K562 (cell line): ENCODE data around the gene HSPB2. TPM values are rescaled to one million over a fixed set of nuclear protein-coding genes. Genes with fewer than 3 reads are reported as not detected.

ENCODE experiments used
- ATF6 ChIP-seq: sonication (generic); formaldehyde crosslinking; IDR thresholded peaks from 2 replicates; pipeline ENCODE4 v1.4.0; 2020; ENCODE audit warnings: mild to moderate bottlenecking, missing genetic modification reagents
- CBX2 ChIP-seq: fragments of 200-600 bp; sonication (generic); IDR thresholded peaks from one replicate; pipeline ENCODE4 v1.6.1; 2012; ENCODE audit warnings: mild to moderate bottlenecking, low read length, inconsistent platforms; ENCODE audit not compliant: insufficient read depth, poor library complexity, severe bottlenecking
- CGGBP1 ChIP-seq: fragments of 250-450 bp; sonication (Bioruptor Pico); IDR thresholded peaks from 2 replicates; pipeline ENCODE4 v1.9.0; 2021; ENCODE audit warnings: mild to moderate bottlenecking
- CHCHD3 ChIP-seq: fragments of 250-450 bp; sonication (Bioruptor Pico); IDR thresholded peaks from 2 replicates; pipeline ENCODE4 v2.1.2; 2022; ENCODE audit warnings: mild to moderate bottlenecking
- FOSL1 ChIP-seq: fragments of 200-800 bp; sonication (Bioruptor generic); conservative IDR thresholded peaks from 2 replicates; pipeline ENCODE4 v1.6.1; 2016; ENCODE audit warnings: missing genetic modification characterization, missing compliant biosample characterization
- NUFIP1 ChIP-seq: fragments of 450-650 bp; IDR thresholded peaks from 2 replicates; pipeline ENCODE4 v1.6.1; 2018; ENCODE audit not compliant: partially characterized antibody
- ZNF253 ChIP-seq: fragments of 250-450 bp; sonication (Bioruptor Pico); conservative IDR thresholded peaks from 2 replicates; pipeline ENCODE4 v1.6.1; 2021; ENCODE audit warnings: mild to moderate bottlenecking
- ZNF3 ChIP-seq: fragments of 250-450 bp; sonication (Bioruptor Pico); IDR thresholded peaks from 2 replicates; pipeline ENCODE4 v1.5.0; 2021; ENCODE audit warnings: mild to moderate bottlenecking, moderate library complexity
- ZNF318 ChIP-seq, 2 experiments: fragments of 450-650 bp; IDR thresholded peaks; 2 replicates each; pipeline ENCODE4 v1.6.1; 2016; ENCODE audit warnings: mild to moderate bottlenecking in 2 of 2, borderline replicate concordance in 1 of 2, low read depth in 1 of 2, moderate library complexity in 1 of 2
- polyA plus RNA-seq, 8 experiments: library from polyadenylated mRNA; depleted of rRNA in 4 of 8; stranded (reverse) in 5 of 8; unstranded in 3 of 8; fragments of >200 nt; fragmentation: Nextera tagmentation in 2 of 8; fragmentation: Illumina TruSeq in 1 of 8; extraction: Ambion mirVana in 2 of 8; extraction: Trizol in 1 of 8; gene quantifications; 2 replicates each; pipeline versions ENCODE4 v1.2.1 to v1.2.3, GENCODE V29; 2011 to 2014; ENCODE audit warnings: inconsistent platforms in 1 of 8, missing spikeins in 1 of 8
- total RNA-seq, 7 experiments: library from RNA; depleted of rRNA in 6 of 7; stranded (reverse); fragments of >200 nt in 6 of 7; fragmentation: Illumina TruSeq in 2 of 7; extraction: Trizol in 2 of 7; gene quantifications; 2 replicates each; pipeline versions ENCODE4 v1.2.1 to v1.2.3, GENCODE V29; 2011 to 2021; ENCODE audit warnings: low replicate concordance in 1 of 7
- TF ChIP-seq, protein P1 (sequence below), 2 experiments: IDR thresholded peaks; 2 replicates each; pipeline ENCODE4 v1.6.1; 2012; ENCODE audit warnings: improper control_type of control experiment in 2 of 2, low read depth in 2 of 2, low read length in 2 of 2, borderline replicate concordance in 1 of 2
- TF ChIP-seq, protein P2 (sequence below): fragments of 450-650 bp; IDR thresholded peaks from 2 replicates; pipeline ENCODE4 v1.6.1; 2017; ENCODE audit warnings: mild to moderate bottlenecking, moderate library complexity

HSPB2 gene
- total and polyA plus RNA-seq, 9 of the 15 experiments (the other 6 are each of a cell fraction or from before 2014, with no cell fraction given) = 0.06 to 0.35 (median 0.11) TPM; not detected in 5

DNA sequence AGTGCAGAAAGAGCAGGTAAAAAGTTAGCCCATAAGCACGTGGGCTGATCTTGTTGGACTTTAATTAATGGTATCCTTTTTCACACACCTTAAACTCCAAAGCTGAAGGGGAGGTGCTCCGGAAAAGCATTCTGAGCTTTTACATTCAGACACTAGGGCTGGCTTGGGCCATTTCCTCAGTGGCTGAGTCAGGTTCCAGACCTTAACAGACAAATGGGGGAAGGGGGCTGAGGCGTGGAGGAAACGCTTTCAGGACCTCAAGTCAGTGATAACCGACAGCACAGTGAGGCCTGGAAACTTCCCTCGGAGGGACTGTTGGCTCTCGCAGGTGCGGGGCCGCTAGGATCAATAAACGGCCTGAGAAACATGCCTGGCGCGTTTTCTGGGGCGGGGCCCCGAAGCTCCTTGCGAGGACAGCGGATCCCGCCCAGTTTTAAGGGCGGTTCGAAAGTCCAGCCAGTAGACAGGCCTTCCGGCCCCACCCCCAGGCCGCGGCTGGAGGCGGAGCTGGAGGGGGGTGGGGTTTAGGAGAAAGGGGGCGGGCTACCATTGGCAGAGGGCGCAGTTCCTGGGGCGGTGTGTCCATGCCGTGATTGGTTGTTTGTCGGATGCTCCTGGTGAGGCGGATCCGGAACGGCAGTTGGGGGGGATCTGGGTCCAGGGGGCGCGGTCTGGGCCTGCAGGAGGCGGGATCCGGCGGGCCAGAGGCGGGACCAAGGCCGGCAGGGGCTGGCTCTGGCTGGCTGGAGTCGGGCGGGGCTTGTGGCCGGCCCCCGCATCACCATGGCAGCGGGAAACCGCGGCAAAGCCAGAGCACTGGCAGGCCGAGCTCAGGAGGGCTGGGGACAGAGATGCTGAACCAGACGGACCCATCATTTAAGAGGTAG lies 14.2 kb downstream of the HSPB2 start (continued):
- TF ChIP-seq ZNF318 (IDR thresholded peaks at IDR 0.05; ENCODE audit: borderline replicate concordance in 1 of 2, low read depth in 1 of 2) (no peak), CBX2 (no peak), ATF6 (CRISPR knock-in tag) (no peak), FOSL1 (tag) (no peak), ZNF253 (no peak), NUFIP1 (no peak), CGGBP1 (CRISPR knock-in tag) (no peak), CHCHD3 (CRISPR knock-in tag) (no peak), ZNF3 (CRISPR knock-in tag) (no peak)
- TF ChIP-seq, protein P1, sequence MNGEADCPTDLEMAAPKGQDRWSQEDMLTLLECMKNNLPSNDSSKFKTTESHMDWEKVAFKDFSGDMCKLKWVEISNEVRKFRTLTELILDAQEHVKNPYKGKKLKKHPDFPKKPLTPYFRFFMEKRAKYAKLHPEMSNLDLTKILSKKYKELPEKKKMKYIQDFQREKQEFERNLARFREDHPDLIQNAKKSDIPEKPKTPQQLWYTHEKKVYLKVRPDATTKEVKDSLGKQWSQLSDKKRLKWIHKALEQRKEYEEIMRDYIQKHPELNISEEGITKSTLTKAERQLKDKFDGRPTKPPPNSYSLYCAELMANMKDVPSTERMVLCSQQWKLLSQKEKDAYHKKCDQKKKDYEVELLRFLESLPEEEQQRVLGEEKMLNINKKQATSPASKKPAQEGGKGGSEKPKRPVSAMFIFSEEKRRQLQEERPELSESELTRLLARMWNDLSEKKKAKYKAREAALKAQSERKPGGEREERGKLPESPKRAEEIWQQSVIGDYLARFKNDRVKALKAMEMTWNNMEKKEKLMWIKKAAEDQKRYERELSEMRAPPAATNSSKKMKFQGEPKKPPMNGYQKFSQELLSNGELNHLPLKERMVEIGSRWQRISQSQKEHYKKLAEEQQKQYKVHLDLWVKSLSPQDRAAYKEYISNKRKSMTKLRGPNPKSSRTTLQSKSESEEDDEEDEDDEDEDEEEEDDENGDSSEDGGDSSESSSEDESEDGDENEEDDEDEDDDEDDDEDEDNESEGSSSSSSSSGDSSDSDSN (IDR thresholded peaks at IDR 0.05; ENCODE audit: borderline replicate concordance in 1 of 2, low read depth in 2 of 2, low read length in 2 of 2) = no peak
- TF ChIP-seq, protein P2, sequence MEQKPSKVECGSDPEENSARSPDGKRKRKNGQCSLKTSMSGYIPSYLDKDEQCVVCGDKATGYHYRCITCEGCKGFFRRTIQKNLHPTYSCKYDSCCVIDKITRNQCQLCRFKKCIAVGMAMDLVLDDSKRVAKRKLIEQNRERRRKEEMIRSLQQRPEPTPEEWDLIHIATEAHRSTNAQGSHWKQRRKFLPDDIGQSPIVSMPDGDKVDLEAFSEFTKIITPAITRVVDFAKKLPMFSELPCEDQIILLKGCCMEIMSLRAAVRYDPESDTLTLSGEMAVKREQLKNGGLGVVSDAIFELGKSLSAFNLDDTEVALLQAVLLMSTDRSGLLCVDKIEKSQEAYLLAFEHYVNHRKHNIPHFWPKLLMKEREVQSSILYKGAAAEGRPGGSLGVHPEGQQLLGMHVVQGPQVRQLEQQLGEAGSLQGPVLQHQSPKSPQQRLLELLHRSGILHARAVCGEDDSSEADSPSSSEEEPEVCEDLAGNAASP = no peak
